Chondrocyte (in vitro differentiated cells): ENCODE results near the gene GGT6. TPM values are rescaled to one million over a fixed set of nuclear protein-coding genes. Genes with fewer than 3 reads are reported as not detected.

Experiments used
- DNase-seq: peaks from one replicate; pipeline ENCODE4 v3.0.0; 2021; ENCODE audit warnings: mixed read lengths, low spot score
- H3K27ac Mint-ChIP-seq: one replicate; pipeline ENCODE4 v1.8.0; 2021; ENCODE audit warnings: mild to moderate bottlenecking, moderate library complexity, mixed read lengths; ENCODE audit not compliant: unreplicated experiment
- H3K27me3 Mint-ChIP-seq: 2 replicates; pipeline ENCODE4 v1.8.0; 2021; ENCODE audit warnings: low read depth, mixed read lengths
- H3K36me3 Mint-ChIP-seq: 2 replicates; pipeline ENCODE4 v1.8.0; 2021; ENCODE audit warnings: low read depth, mixed read lengths
- H3K4me1 Mint-ChIP-seq: 2 replicates; pipeline ENCODE4 v1.8.0; 2021; ENCODE audit warnings: low read depth, mild to moderate bottlenecking, mixed read lengths
- H3K4me3 Mint-ChIP-seq: one replicate; pipeline ENCODE4 v1.8.0; 2021; ENCODE audit warnings: mild to moderate bottlenecking, moderate library complexity, mixed read lengths; ENCODE audit not compliant: unreplicated experiment
- H3K9me3 Mint-ChIP-seq: 2 replicates; pipeline ENCODE4 v1.8.0; 2021; ENCODE audit warnings: low read depth, mixed read lengths
- total RNA-seq: library from RNA; stranded (reverse); gene quantifications from 3 replicates; pipeline ENCODE4 v1.2.1, GENCODE V29; 2021
- TF ChIP-seq, protein P1 (sequence below): fragments of 200-600 bp; sonication (generic); IDR thresholded peaks from 2 replicates; pipeline ENCODE4 v1.5.0; 2021; ENCODE audit warnings: antibody characterized with exemption, mild to moderate bottlenecking, moderate library complexity

The GGT6 gene
- total RNA-seq, 1 donor from 2014 or later: not detected

DNA sequence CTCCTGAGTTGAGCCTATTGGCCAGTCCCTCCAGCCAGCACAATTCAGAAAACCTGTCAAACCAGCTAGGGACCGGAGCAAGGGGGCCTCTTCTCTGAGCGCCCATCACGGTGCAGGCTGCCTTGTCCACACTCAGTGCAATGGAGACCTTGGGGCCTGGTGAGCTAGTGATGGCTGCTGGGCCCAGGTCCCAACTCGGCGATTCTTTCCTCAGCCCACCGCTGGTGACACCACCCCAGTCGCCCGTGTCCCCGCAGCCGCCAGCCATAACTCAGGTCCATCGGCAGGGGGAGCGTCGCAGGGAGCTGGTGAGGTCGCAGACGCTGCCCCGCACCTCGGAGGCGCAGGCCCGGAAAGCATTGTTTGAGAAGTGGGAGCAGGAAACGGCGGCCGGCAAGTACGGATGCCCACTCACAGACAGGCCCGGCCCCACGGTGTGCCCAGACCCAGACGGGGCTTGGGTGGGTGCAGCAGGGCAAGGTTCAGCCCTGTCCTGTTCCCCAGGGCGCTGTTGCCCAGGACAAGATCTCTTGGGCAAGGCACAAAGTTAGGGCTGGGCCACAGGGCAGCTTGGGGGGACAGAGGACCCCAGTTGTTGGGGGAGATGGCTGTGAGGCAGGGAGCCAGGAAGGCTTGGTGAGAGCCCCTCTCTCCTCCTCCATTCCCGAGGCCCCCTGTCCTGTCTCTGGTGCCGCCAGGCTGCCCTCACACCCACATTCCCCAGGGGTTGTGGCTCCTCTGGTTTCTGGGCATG lies 34.7 kb upstream of the GGT6 start:
- DNase-seq: no peak
- Mint-ChIP-seq H3K4me3 (no peak overlapping the region), H3K4me1 (peaks cover 16% of the 10 kb centered on the region)

DNA sequence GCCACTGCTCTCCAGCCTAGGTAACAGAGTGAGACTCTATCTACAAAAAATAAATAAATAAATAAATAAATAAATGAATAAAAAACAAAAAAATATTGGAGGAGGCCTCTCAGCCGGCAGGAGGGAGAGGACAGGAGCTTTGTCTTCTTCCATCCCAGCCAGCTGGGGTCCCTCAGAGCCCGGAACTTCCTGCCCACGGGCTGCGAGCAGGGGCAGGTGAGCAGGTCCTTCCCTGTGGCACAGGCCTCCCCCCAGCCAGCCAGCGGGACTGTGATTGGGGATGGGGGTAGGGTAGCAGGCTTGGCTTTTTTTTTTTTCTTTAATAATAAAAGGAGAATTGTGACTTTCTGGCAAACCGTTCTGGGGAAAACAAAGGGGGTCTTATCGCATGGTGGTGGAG lies 34.0 kb upstream of the GGT6 start:
- TF ChIP-seq, protein P1, sequence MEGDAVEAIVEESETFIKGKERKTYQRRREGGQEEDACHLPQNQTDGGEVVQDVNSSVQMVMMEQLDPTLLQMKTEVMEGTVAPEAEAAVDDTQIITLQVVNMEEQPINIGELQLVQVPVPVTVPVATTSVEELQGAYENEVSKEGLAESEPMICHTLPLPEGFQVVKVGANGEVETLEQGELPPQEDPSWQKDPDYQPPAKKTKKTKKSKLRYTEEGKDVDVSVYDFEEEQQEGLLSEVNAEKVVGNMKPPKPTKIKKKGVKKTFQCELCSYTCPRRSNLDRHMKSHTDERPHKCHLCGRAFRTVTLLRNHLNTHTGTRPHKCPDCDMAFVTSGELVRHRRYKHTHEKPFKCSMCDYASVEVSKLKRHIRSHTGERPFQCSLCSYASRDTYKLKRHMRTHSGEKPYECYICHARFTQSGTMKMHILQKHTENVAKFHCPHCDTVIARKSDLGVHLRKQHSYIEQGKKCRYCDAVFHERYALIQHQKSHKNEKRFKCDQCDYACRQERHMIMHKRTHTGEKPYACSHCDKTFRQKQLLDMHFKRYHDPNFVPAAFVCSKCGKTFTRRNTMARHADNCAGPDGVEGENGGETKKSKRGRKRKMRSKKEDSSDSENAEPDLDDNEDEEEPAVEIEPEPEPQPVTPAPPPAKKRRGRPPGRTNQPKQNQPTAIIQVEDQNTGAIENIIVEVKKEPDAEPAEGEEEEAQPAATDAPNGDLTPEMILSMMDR: no peak
- no peaks in the 10 kb centered on the region for H3K36me3 Mint-ChIP-seq
- peaks cover 12% of the 10 kb centered on the region for H3K27me3 Mint-ChIP-seq
- DNase-seq: no peak
- no peak overlapping the region for H3K4me3 Mint-ChIP-seq
- H3K9me3 Mint-ChIP-seq: no peaks in the 10 kb centered on the region
- no peak overlapping the region for H3K27ac Mint-ChIP-seq
- H3K4me1 Mint-ChIP-seq: peaks cover 9% of the 10 kb centered on the region

More for the DNA sequence above, 34.7 kb upstream of the GGT6 start:
- TF ChIP-seq, protein P1: peak; percentile 47
- Mint-ChIP-seq H3K9me3 (no peaks in the 10 kb centered on the region), H3K36me3 (no peaks in the 10 kb centered on the region), H3K27ac (no peak overlapping the region), H3K27me3 (peaks cover 11% of the 10 kb centered on the region)

DNA sequence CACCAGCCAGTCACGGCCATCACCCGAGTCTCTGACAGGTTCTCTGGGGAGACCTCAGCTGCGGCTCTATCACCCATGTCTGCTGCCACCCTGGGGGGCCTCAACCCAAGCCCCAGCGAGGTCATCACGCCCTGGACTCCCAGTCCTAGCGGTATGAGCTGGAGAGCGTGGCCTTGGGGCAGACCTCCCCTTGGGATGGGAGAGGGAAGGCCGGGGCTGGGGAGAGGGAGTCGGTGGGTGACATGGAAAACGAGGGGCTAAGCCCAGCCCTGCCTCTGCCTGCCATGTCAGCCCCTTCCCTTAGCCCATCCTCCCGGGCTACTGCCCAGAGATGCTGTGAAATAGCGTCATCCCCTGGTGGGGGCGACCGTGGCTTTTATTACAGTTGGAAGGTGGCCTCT lies 32.6 kb upstream of the GGT6 start:
- Mint-ChIP-seq H3K4me3 (no peak overlapping the region), H3K36me3 (no peaks in the 10 kb centered on the region), H3K4me1 (peaks cover 3% of the 10 kb centered on the region), H3K27ac (no peak overlapping the region), H3K9me3 (no peaks in the 10 kb centered on the region), H3K27me3 (peaks cover 12% of the 10 kb centered on the region)
- DNase-seq: no peak
- TF ChIP-seq, protein P1: no peak

DNA sequence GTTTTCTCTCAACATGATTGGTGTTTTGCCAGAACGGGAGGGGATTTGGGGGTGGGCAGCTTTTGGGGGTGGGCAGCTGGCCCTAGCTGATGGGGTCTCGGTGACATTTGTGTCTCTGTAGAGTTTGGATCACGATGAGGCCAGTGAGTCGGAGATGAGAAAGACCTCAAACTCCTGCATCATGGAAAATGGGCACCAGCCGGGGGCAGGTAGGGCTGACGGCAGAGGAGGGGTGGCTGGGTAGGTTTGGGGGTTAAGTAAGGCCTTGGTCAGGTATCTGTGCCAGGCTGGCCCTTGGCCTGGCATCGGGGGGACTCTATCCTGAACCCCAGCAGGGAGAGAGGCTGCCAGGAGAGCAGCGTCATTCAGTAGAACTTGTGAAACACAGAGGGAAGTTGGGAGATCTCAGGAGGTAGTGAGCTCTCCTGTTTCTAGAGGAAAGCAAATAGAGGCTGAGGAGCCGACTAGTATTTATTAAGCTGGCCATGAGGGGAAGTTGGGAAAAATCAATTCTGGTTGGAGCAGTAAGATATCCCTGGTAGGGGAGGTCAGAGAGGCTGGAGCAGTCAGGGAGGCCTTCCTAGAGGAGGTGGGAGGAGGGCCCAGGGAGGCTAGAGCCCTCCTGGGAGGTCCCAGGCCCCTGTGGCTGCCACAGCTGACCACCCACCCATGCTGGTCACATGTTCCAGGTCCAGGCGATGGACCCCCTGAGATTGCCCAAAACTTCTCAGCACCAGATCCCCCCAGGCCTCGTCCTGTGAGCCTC lies 32.0 kb upstream of the GGT6 start:
- no peak overlapping the region for H3K27ac Mint-ChIP-seq
- peaks cover 3% of the 10 kb centered on the region for H3K4me1 Mint-ChIP-seq
- H3K4me3 Mint-ChIP-seq: no peak overlapping the region
- TF ChIP-seq, protein P1: no peak
- peaks cover 12% of the 10 kb centered on the region for H3K27me3 Mint-ChIP-seq
- no peak for DNase-seq
- no peaks in the 10 kb centered on the region for H3K9me3 Mint-ChIP-seq
- H3K36me3 Mint-ChIP-seq: no peaks in the 10 kb centered on the region

DNA sequence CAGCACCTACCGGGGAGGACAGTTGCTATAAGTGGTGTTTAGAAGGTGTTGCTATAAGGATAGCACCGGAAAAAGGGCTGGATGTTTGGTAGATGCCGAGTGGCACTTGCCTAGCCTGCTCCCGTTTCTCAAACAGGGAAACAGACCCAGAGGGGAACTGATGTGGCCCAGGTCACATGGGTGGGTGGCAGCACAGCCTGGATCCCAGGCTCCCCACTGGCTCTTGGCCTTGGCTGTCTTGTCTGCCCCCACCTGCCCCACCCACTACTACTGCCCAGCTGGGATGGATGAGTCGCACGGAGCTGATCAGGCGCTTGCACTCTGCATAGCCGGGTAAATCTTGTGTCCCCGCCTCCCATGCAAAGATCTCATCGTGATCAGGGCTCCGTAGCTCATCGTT lies 31.2 kb upstream of the GGT6 start:
- no peak for DNase-seq
- H3K36me3 Mint-ChIP-seq: no peaks in the 10 kb centered on the region
- no peak overlapping the region for H3K27ac Mint-ChIP-seq
- TF ChIP-seq, protein P1: no peak
- H3K9me3 Mint-ChIP-seq: no peaks in the 10 kb centered on the region
- peaks cover 13% of the 10 kb centered on the region for H3K27me3 Mint-ChIP-seq
- no peak overlapping the region for H3K4me3 Mint-ChIP-seq
- H3K4me1 Mint-ChIP-seq: peaks cover 3% of the 10 kb centered on the region
